ENCODE measurements around the gene TMEM72.
"Not testable (repeated sequence)": the region's sequence is repeated elsewhere in the genome, so short reads cannot be mapped to it uniquely, and the experiment has no call there.

The TMEM72 gene
- 0 to 1.7 (median 0) reads per million in 17 experiments for total RNA-seq

DNA sequence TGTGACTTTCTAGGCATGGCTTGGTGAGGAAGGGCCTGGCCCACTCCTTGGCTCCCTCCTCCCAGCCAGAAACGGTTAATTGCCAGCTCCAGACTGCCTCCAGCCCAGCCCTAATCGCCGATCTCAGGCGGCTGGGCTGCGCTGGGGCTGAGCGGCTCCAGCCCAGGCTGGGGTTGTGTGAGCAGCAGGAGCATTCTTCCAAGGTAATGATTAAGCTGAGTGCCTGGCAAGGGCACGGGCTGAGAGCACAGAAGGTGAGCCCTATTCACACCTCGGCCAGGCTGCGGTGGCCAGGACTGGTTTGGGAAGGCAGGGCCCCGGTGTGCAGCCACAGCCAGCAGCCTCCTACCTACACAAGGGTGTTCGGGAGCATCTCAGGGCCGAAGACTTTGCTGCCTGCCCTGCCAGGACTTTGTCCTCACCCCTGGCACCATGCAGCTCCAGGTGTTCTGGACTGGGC, at the start of gene TMEM72:
Gene TMEM72, plus strand, starts transcription at position 257 of the 460 bp plus-strand sequence. Its CDS starts 176 bp downstream, at position 433.
- no peak for DNase-seq

DNA sequence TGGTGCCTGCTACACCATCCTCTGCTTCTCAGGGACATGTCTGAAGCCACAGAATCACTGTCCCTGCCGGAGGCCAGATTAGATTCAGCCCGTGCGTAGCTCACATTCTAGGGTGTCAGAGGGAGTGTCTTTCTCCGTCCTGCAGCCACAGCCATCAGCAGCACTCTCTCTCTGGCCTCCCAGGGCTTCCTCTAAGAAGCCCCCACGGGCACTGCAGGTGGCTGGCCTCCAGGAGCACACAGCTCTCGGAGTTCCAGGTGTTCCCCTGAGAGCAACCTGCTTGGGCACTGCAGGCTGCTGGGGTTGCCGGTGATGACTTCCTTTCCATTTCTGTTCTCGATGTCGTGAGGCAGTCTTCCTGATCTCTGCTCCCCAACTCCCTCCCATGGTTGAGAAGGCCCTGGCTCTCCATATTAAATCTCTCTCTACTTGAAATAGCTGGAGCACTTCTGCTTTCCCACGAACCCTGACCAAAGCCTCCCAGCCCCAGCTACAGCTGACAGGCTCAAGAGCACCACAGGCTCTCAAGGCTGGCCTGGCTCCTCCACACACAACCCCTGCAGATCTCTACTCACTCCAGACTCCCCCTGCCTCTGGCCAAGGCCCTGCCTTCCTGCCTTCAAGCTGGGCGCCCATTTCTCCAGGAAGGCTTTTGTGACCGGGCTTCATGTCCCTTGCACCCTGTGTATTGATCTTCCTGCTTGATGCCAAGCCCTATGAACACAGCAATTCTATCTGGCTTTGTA, 49.0 kb upstream of the TMEM72 start:
- no peak for DNase-seq

DNA sequence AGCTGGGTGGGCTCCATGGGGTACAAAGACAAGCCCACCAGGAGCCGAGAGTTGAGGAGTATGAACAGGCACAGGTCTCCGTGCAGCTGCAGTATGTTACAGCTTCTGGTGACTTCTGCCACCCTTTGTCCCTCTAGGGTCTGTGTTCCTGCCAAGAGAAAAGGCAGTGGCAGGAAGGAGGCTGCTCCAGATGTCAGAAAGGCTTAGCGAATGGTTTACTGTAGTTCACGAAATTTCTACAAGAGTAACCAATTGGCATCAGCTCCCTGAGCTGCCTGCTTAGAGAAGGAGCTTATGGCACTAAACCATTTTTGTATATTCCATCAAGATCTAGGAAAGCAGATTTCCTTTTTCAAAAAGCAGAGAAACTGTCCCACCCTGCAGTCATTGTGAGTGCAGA, 48.2 kb upstream of the TMEM72 start:
- DNase-seq, result no peak

DNA sequence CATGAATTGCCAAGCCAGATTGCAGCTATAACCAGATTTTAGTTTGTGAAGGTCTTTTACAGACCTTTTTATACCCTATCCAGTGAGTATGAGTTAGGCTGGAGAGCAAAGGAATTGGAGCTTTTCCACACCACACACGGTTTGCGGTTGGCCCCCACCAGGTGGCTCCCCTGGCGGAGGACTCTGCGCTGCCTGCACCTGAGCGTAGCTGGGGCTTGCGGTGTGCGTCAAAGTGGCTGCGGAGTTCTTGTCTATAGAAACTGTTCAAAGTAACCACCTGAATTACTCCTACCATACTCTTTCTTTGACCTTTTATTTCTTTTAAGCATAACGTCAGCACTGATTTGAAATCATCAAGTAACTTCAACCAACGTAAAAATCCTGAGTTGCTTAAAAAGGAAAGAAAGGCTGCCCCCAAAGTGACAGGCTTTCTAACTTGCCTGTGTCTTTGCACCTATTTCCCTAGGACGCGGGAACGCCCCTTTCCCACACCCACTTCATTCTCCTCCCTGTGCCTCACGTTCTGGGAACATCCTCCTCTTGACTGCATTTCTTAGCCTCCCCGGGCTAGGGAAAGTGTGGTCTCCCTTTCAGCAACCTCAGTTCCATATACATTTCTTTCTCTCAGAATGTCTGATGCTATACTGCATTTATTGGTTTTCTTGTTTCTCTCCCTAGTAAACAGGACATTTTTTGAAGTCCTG, 47.6 kb upstream of the TMEM72 start:
- DNase-seq, result no peak

DNA sequence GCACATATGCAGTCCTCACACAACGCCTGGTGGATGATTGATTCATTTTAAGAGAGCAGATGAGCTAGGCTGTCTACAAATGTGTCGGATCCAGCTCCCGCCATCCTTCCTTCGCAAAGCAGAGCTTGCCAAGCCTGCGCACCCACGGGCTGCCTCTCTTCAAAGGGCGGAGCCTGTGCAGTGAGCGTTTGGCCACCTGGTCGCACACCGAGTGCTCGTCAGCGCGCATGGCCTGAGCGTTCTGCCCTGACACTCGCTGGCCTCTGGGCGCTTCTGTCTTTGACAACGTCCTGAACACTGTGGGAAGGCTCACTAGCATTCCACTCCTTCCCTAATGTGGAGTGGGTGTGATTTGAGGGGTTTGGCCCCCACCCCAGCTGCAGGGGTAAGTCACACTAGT, 47.1 kb upstream of the TMEM72 start:
- peak in 2 of 4 experiments; percentile 10 to 27 for DNase-seq

DNA sequence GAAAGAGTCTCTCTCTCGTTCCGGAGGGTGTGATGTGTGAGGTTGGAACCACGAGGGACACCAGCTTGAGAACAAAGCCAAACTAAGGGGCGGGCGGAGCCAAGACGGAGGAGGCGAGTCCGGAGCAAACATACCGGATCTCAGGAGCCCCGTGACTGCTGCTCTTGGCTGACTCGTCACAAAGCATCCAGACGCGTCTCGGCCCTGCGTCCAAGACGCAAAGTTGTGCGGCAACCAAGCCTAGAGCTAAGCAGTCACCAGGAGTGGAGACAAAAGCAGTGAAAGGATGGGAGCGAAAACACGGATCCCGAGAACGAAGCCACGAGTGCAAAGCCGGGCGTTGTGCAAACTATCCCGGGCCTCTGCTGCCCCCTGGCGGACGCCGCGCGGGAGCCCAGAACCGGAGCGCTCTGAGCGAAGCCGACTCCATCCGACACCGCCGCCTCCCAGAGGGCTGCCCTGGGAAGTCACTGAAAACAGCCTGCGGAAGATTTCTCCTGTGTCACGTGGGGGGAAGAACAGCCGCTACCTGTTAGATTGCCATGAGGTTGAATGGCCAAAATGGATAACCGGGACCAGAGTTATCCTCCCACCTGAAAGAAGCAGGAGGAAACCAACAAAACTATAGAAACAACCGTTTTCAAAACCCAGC, 46.4 kb upstream of the TMEM72 start:
- DNase-seq, result peak; percentile 82 to 94 (median 92)

DNA sequence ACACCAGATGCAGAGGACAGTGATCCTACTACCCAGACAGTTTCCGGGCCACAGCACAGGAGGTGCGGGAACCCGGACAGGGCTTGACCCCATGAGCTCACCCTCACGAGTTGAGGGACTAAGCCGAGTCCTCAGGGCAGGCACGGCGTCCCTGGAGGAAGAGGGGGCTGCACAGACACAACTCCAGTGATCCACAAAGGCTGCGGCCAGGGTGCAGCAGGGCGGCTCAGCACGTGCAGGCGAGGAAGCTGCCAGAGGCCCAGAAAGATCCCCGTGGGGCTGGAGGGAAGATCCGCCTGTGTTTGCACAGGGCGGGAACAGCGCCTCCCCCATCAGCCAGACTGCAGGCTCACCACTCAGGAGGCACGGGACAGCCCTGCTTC, 45.9 kb upstream of the TMEM72 start:
- no peak for DNase-seq

DNA sequence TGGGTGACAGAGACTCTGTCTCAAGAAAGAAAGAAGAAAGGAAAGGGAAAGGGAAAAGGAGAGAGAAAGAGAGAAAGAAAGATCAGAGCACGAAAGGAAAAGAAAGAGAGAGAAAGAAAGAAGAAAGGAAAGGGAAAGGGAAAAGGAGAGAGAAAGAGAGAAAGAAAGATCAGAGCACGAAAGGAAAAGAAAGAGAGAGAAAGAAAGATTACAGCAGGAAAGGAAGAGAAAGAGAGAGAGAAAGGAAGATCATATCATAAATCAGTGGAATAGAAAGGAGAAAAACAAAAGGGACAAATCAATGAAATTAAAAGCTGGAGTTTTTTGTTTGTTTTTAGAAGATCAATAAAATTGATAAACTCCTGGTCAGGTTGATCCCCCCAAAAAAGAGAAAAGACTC, 44.8 kb upstream of the TMEM72 start:
- DNase-seq, result not testable (repeated sequence)

DNA sequence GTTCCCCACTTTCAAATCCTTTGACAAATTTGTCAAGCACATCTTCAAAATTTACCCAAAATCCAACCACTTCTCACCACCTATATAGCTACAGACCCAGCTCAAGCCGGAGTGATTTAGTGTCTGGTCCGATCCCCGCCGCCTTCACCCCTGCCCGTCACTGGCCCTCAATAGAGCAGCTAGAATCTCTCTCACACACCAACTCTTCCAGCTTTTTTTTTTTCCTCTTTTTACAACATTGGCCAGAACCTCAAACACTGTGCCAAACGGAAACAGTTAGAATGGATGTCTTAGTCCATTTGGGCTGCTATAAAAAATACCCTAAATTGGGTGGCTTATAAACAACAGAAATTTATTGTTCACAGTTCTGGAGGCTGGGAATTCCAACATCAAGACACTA, 41.1 kb upstream of the TMEM72 start:
- no peak for DNase-seq

DNA sequence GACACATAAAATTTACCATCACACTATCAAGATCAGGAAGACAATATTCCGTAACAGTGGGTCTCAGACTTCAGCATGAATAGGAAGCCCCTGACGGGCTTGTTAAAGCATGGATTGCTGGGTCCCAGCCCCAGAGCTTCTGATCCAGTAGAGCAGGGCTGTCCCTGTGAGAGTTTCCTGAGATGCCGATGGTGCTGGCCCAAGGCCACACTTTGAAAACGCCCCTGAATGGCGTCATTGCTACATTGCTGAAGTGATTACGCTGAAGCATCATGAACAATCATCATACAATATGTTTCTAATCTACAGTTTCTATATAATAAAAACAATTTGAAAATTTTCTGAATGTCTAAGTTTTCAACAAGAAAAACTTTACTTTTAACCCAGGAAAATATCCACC, 38.0 kb upstream of the TMEM72 start:
- DNase-seq, result no peak

DNA sequence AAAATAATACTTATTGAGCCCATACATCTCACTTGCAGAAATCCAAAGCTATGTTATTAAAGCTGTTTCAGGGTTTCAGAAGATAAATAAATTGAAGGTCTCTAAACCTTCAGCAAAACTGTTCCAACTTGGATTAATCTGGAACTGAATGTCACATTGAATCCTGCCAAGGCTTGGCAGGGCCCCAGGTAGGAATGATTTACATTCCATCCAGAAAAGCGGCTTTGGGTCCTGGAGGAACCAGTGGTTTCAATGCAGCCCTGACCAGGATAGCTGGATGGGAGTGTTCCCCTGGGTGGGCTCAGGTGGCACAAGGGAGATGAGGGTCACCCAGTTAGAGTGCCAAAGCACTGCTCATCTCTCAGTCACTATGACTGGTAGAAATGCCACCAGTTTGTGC, 37.0 kb upstream of the TMEM72 start:
- DNase-seq, result no peak

DNA sequence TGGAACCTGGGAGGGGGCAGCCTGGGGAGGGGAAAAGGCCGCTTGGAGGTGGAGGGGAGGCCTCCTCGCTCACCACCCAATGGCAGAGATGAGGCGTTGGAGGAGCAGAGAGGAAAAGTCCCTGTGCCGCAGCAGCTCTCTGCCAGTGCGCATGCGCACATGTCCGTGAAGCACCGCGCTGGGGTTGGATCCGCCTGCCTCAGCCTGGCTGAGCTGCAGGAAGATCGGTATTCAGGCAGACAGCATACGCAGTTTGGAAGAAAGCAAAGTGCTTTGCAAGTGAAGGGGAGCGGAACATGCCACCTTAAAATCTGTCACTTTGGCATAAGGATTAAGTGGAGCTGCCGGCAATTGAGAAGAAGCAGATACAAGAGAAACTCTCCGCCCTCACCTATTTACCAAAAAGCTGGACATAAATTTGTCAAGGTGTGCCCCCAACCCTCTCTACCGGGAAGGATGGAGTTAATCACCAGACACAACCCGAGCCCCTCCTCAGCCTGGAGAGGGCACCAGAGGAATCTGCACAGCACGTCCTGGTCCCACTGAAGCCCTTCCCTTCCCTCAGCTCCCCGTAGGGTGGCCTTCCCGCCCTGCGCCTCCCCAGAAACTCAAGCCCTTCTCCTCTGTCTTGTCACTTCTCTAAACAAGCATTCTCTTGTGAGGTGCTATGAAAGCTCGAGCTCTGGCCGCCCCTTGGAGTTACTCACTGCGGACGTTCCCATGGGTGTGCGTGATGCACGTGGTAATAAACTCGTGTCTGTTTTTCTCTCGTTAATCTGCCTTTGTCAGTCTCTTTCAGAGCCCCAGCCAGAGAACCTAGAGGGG, 32.2 kb upstream of the TMEM72 start:
- peak; percentile 86 to 95 (median 88) for DNase-seq

DNA sequence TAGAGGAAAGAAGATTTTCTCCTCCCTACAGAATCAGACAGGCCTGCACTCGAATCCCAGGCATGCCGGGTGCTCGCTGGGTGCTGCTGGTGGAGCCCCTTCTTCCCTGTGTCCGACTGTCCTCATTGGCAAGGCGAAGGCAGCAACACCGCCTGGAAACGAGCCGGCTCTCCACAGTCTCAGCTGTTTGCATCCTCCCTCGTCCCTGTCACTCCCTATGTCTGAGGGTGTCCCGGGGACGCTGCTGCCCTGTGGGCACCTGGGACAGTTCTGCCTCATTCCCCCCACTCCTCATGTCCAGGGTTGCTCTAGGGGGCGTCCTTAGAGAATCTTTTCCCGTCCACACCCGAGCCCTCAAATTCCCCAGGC, 31.6 kb upstream of the TMEM72 start:
- DNase-seq, result no peak

DNA sequence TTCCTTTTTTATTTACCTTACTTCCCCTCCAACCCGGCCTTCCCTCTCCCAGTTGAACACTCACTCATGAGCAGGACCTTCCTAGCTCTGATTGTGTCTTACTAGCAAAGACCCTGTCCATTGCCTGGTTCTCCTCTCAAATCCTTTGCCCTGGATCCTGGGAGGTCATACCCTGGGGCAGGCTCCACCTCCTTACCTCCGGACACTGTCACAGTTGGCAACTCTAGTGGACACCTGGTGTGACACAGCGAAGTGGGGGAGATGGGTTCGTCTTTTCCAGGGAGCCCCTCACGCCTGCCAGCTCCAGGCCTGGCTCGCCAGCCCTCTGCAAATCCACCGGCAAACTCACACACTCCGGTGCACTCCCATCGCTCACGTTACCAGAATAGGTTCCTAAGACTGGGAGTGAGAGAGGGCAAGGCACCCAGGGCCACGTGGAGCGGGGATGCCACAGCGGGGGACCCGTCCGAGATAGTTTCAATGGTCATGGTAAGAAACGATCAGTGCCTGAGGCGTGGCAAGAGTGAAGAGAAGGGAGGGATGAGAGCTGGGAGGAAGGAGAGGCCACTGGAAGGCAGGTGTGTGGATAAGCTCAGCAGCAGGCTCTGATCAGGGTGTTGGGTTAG, 30.9 kb upstream of the TMEM72 start:
- no peak for DNase-seq

DNA sequence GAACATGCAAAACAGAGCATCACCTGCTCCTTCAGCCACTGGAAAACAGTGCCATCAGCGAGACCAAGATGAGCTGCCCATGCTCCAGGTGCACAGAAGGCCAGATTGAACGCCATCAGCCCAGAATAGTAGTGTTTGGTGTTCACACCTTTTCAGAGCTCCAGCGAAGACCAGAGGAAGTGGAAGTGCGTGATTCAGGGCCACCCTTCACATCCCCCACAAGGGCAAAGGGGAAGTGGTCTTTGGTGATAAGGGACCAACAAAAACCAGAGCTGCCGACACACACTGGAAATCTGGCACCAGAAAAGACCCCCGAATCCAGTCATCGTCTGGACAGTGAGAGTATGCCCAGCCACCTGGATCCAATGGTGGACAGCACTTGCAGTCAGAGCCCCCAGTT, 29.5 kb upstream of the TMEM72 start:
- peak in 1 of 4 experiments; percentile 11 for DNase-seq

DNA sequence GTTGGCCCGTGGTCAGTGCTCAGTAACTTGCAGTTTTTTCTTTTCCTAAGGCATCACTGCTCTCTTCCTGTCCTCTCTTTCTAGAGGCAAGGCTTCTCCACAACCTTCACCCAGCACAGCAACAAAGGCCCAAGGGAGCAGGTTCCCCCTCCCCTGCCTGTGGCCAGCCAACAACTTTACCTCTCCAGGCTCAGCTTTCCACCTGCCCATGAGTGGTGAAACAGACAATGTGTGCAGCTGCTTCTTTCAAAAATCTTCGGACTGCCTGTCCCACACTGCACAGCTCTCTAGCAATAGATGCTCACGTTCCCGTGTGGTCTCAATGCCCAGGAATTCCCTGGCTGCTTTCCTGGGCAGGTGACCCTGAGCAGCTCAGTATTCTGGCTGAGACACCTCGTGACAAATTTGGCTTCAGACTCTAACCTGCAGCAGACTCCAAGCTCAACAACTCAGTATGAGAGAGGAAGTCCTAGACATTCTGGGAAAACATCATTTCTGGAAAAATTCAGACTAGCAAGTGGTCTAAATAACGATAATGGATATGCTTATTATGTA, 28.9 kb upstream of the TMEM72 start:
- DNase-seq, result no peak

DNA sequence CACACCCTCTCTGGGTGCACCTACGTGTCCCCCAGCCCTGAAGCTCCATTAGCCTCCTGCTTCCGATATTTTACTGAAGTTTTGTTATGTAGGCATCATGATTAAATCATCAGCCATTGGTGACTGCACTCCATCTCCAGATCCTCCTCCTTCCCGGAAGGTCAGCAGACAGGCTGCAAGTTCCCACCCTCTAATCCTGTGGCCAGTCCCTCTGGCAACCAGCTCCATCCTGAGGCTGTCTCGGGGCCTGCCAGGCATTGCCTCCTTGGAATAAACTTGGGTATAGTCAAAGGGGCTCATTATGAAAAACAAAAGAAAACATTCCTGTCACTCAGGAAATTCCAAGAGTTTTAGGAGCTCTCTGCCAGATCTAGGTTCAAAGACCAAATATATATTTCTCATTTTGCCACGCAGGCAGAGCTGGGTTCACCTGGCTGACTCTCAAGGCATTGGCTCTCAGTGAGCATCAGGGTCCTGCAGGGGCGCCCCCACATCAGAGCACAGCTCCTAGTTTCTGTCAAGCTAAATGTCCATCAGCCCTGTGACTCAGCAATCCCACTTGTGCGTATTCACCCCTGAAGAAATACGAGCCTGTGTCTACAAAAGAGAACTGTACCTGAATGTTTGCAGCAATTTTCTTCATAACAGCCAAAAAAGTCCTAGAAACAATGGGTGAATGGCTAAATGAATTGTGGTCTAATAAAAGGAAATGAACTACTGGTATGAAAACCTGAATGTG, 27.4 kb upstream of the TMEM72 start:
- no peak for DNase-seq

DNA sequence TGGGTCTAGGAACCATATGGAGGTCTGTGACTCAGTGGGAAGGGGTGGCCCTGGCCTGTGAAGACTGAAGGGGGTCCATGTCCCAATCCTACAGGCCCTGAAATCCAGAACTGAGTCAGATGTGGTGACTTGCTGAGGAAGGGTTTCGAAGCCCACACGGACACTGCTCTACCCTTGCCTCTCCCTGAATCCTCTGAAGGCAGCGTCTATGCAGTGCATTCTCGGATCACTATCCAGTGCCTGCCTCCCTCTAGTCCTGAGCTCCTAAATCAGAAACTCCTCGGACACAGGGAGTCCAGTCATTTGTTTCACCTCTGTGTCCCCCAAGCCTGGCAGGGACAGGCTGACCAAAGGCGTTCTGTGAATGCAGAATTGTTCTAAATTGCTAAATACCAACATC, 25.4 kb upstream of the TMEM72 start:
- DNase-seq, result no peak

DNA sequence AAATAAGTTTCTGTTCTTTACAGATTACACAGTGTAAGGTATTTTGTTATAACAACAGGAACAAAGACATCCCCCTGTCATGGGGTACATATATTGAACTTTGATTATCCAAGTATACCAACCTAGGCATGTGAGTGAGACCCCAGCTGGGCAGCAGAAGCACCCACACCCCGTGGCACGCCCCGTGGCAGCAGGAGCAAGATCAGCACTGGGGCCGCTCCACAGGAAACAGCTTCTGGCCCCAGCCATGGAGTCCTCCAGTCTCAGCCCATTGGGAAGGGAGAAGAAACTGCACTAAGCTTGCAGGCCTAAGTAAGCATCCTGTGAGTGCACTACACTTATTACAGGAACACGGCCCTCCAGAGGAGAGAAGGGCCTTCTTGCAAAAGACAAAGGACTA, 24.2 kb upstream of the TMEM72 start:
- DNase-seq, result no peak

DNA sequence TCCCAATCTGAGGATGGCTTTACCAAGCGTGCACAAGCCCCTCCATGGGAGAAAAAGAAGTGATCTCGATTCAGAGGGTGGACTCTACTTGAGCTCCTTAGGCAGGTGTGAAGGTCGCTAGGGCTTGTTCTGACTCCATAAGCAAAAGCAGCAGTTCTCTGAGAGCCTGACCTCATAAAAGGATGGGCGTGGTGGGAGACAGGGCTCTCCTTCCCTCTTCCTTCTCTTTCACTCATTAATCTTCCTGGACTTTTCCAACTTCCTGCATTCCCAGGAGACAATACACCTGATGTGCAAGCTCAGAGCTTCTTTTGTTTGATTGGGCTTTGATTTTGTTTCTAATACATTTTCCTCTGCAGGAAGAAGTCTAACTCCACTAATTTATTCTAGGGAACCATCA, 22.3 kb upstream of the TMEM72 start:
- DNase-seq, result no peak

DNA sequence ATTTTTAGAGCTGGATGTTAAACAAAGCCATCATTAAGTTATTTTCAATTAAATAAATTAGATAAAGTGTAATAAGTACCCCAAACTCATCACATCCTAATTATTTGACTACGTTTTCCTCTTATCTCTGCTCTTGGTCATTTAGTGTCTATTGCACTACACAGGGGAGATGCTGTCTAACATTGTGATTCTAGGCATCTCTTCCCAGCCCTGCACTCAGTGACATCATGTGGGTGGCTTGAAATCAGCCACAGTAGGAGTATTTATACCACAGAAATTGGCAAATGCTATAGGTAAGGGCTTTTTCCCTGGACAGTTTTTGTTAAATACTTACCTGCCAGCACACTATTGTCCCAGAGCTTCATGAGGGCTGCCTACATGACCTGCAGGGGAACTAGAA, 21.3 kb upstream of the TMEM72 start:
- no peak for DNase-seq

Measured in suppressor macrophage (primary cell).